ENCODE data around the gene GAP43. TPM values are rescaled to one million over a fixed set of nuclear protein-coding genes. Genes with fewer than 3 reads are reported as not detected.

The GAP43 gene
- total RNA-seq, 2 donors from 2014 or later: 2.8 to 6.1 TPM

- Histone ChIP-seq H3K4me3 (no peak overlapping the region), H3K36me3 (no peaks in the 10 kb centered on the region), H3K27me3 (replicated peaks; ENCODE audit: insufficient read depth) (no peaks in the 10 kb centered on the region), H3K9me3 (no peaks in the 10 kb centered on the region), H3K27ac (no peak overlapping the region), H3K4me1 (ENCODE audit: control insufficient read depth in 1 of 2, low read depth in 2 of 2) (peaks cover 0 to 7% of the 10 kb centered on the region in 2 donors)
- DNase-seq (ENCODE audit: low spot score) (no peak), ATAC-seq (ENCODE audit: insufficient number of reproducible peaks, low FRiP score, low read depth) (no peak)
- TF ChIP-seq CTCF (IDR thresholded peaks at IDR 0.05): no peak
These were observed 12.1 kb downstream of the GAP43 start for GRCh38 chr3:115635406-115635805.

GRCh38 chr3:115638241-115638640 is 14.9 kb downstream of the GAP43 start:
- Histone ChIP-seq H3K9me3 (no peaks in the 10 kb centered on the region), H3K4me3 (no peak overlapping the region), H3K4me1 (ENCODE audit: control insufficient read depth in 1 of 2, low read depth in 2 of 2) (peaks cover 0 to 7% of the 10 kb centered on the region in 2 donors), H3K27me3 (replicated peaks; ENCODE audit: insufficient read depth) (no peaks in the 10 kb centered on the region), H3K36me3 (no peaks in the 10 kb centered on the region), H3K27ac (no peak overlapping the region)
- ATAC-seq (ENCODE audit: insufficient number of reproducible peaks, low FRiP score, low read depth) (no peak), DNase-seq (ENCODE audit: low spot score) (no peak)
- TF ChIP-seq CTCF (IDR thresholded peaks at IDR 0.05): no peak

- DNase-seq (ENCODE audit: low spot score) (no peak), ATAC-seq (ENCODE audit: insufficient number of reproducible peaks, low FRiP score, low read depth) (no peak)
- Histone ChIP-seq H3K9me3 (no peaks in the 10 kb centered on the region), H3K36me3 (no peaks in the 10 kb centered on the region), H3K27ac (no peak overlapping the region), H3K27me3 (replicated peaks; ENCODE audit: insufficient read depth) (no peaks in the 10 kb centered on the region), H3K4me3 (no peak overlapping the region), H3K4me1 (ENCODE audit: control insufficient read depth in 1 of 2, low read depth in 2 of 2) (peaks cover 0 to 4% of the 10 kb centered on the region in 2 donors)
- TF ChIP-seq CTCF (IDR thresholded peaks at IDR 0.05): no peak
These were observed 15.7 kb downstream of the GAP43 start for GRCh38 chr3:115638991-115639390.

- TF ChIP-seq CTCF (IDR thresholded peaks at IDR 0.05): no peak
- Histone ChIP-seq H3K4me3 (no peak overlapping the region), H3K27ac (no peak overlapping the region), H3K4me1 (ENCODE audit: control insufficient read depth in 1 of 2, low read depth in 2 of 2) (peaks cover 3 to 23% of the 10 kb centered on the region in 2 donors), H3K27me3 (replicated peaks; ENCODE audit: insufficient read depth) (no peaks in the 10 kb centered on the region), H3K9me3 (no peaks in the 10 kb centered on the region), H3K36me3 (no peaks in the 10 kb centered on the region)
- no peak for ATAC-seq (ENCODE audit: insufficient number of reproducible peaks, low FRiP score, low read depth)
- DNase-seq (ENCODE audit: low spot score): no peak
These were observed 21.1 kb downstream of the GAP43 start for GRCh38 chr3:115644391-115644790.

GRCh38 chr3:115646027-115646690 is 22.8 kb downstream of the GAP43 start:
- Histone ChIP-seq H3K4me3 (no peak overlapping the region), H3K9me3 (no peaks in the 10 kb centered on the region), H3K4me1 (ENCODE audit: control insufficient read depth in 1 of 2, low read depth in 2 of 2) (peaks cover 3 to 23% of the 10 kb centered on the region in 2 donors), H3K27ac (no peak overlapping the region), H3K27me3 (replicated peaks; ENCODE audit: insufficient read depth) (no peaks in the 10 kb centered on the region), H3K36me3 (no peaks in the 10 kb centered on the region)
- DNase-seq (ENCODE audit: low spot score) (no peak), ATAC-seq (ENCODE audit: insufficient number of reproducible peaks, low FRiP score, low read depth) (no peak)
- TF ChIP-seq CTCF (IDR thresholded peaks at IDR 0.05): no peak
